GM23248 (cell line): ENCODE measurements around the gene ASAP2.

Experiments
- EZH2 ChIP-seq: fragments of 200-600 bp; sonication (generic); IDR thresholded peaks from 2 replicates; pipeline ENCODE4 v1.6.1; 2018; ENCODE audit warnings: antibody characterized with exemption, mild to moderate bottlenecking; ENCODE audit not compliant: insufficient read depth, poor library complexity, severe bottlenecking
- EZH2phosphoT487 ChIP-seq: fragments of 200-600 bp; sonication (generic); IDR thresholded peaks from 2 replicates; pipeline ENCODE4 v1.6.1; 2018; ENCODE audit warnings: antibody characterized with exemption, moderate library complexity, mild to moderate bottlenecking, low read depth; ENCODE audit not compliant: insufficient read depth

DNA sequence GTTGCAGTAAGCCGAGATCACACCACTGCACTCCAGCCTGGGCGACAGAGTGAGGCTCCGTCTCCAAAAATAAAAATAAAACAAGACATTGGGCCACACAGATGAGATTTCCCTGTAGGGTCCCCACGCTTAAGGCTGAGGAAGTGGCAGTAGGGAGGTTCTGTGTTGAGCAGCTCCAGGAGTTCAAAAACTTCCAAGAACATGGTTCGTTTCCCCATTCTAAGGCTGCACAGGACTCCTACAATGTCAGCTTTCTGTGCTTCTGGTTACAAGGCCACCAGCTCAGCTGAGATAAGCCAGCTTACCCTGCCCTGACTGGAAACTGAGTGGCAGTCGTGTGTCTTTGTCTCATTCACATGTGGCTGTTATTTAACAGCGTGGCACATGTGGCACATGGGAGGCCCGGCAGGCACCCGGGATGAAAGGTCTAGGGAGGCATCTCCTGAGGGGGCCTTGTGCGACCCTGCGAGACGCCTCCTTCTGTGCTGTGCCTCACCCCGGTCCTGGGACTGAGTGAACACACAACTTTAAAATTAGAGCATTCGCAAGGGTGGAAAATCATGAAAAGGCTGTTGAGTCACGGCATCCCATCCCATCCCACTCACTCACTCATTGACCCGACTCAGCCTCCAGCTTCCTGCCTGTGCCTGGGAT lies 209.0 kb downstream of the ASAP2 start:
- no peak for TF ChIP-seq EZH2
- TF ChIP-seq EZH2phosphoT487 = no peak
